Endothelial cell of hepatic sinusoid (primary cell): Measurements from ENCODE around the gene NIPAL3.
"Not testable (repeated sequence)": the region's sequence is repeated elsewhere in the genome, so short reads cannot be mapped to it uniquely, and the experiment has no call there.

Experiments used
- in situ Hi-C: cut with HindIII; loops from 2 replicates; pipeline ENCODE4 v1.10.0; 2017; ENCODE audit warnings: low sequenced_read_pairs

Gene NIPAL3

GRCh38 chr1:24454673-24455072 lies 39.1 kb downstream of the NIPAL3 start:
- in situ Hi-C loops: no loop called here

DNA sequence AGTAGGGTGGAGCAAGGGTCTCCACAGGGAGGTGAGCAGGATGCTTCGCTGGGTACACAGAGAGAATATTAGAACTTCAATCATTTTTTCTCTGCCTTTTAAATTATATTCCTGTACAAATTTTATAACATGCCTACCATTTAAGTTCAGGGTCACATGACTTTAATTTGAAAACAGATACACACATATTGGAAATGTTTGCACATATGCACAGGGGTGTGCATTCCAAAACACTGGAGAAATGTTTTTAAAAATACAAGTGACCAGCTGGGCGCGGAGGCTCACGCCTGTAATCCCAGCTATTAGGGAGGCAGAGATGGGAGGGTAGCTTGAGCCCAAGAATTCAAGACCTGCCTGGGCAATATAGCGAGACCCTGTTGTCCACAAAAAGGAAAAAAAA lies 39.7 kb downstream of the NIPAL3 start:
- in situ Hi-C loops: no loop called here

DNA sequence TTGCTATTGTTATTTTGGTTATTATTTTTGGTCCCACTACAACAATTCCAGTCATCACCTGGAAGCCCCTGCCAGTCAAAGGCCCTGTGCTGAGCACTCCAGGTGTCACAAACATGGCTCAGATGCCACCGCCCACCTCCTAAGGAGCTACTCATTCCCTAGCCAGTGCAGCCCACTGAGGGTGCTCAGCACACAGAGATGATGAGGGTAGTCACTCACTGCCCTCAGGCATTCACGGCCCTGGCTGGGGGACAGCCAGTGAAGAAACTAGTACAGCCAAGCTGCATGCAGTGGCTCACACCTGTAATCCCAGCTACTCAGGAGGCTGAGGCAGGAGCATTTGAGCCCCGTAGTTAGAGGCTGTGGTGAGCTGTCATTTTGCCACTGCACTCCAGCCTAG lies 42.3 kb downstream of the NIPAL3 start:
- in situ Hi-C loops: no loop called here

GRCh38 chr1:24459551-24460266 lies 44.1 kb downstream of the NIPAL3 start:
- in situ Hi-C loops: no loop called here

- in situ Hi-C loops: not testable (repeated sequence)
Observed at GRCh38 chr1:24462128-24462527, 46.5 kb downstream of the NIPAL3 start.

DNA sequence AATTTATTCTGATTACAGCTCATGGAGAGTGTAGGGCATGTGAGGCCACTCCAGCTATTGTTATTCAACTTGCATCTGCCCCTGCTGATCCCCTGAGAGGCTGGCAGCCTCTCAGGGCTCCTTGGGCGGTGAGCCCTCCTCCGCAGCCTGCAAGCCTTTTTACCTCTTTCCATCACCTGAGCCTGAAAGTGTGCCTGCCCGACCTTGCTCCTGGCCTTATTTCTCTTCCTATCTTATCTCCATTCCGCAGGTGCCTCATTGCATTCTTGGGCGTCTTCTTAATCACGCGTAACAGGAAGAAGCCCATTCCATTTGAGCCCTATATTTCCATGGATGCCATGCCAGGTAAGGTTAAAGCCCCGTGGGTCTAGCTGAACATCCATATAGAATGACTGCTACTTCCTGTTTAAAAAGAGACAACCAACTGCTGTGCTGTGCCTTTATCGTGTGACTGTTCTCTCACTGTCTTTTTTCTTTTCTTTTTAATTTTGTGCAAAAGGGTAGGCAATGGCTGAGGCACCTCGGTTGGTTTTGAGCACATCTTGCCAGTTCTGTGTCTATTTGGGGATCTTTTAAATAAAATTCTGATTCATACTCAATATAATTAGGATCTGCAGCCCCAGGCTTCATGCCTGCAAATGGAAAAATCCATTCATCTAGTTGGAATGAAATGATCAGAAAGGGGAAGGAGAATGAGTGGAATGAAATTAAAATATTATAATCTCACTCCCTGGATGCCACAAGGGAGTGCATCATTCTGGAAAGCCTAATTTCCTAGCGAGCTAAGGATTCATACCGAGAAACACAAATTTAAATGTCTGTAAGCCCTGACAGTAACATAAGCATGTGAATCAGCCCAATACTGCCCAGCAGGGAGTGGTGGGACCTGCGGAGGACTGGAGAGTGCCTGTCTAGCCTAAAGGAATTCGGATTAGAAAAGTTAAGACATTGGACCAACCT lies 48.5 kb downstream of the NIPAL3 start:
- in situ Hi-C loops: no loop called here

- in situ Hi-C loops: no loop called here
Observed at GRCh38 chr1:24465099-24465498, 49.5 kb downstream of the NIPAL3 start.

DNA sequence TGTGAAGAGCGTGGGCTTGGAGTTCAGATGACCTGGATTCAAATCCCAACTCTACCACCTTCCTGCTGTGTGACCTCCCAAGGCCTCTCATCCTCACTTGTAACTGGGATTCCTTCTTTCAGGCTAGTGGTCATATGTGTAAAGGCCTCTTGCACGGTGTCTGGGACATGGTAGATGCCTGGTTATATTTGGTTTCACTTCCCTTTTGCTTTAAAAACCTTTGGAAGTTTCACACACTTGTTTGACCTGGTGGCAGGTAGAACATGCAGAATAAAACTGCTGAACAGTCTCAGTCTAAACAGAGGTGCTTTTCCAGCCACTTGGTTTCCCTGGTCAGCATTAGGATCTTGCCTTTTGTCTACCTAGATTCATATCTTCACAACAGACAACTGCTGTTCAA lies 50.0 kb downstream of the NIPAL3 start:
- in situ Hi-C loops: no loop called here

DNA sequence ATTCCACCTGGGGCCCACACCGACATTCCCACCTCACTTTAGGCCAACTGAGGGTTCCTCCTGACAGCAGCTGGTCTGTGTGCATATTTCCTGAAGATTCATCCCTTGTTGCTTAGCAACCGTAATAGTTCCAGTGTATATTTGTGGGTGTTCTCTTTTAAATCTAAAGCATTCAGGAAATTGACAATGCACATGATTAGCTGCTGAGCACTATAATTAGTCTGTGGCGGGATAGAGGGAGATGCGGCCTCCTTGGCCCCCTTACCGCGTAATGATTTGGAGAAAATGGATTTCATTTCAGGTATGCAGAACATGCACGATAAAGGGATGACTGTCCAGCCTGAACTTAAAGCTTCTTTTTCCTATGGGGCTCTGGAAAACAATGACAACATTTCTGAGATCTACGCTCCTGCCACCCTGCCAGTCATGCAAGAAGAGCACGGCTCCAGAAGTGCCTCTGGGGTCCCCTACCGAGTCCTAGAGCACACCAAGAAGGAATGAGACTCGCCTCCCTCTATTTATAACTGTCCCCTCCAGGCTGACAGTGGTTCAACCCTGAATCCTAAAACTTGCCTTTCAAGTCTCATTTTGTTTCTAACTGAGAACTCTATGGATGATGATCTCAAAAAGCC lies 53.2 kb downstream of the NIPAL3 start:
- in situ Hi-C loops: no loop called here

DNA sequence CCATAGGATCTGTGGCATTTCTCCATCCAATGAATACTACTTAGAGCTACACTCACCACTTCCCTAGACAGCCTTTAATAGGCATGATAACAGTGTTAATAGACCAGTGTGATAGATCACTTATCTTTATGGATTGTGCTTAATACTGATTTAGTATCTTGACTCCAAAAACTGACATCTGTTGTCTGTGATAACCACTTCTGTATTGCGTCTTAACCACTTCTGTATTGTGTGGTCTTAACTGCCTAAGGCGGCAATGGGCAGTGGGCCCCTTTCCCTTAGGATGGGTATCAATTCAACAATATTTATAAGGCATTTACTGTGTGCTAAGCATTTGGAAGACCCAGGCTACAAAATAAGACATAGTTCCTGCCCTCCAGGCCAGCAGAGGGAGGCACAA lies 55.0 kb downstream of the NIPAL3 start:
- in situ Hi-C loops: no loop called here

DNA sequence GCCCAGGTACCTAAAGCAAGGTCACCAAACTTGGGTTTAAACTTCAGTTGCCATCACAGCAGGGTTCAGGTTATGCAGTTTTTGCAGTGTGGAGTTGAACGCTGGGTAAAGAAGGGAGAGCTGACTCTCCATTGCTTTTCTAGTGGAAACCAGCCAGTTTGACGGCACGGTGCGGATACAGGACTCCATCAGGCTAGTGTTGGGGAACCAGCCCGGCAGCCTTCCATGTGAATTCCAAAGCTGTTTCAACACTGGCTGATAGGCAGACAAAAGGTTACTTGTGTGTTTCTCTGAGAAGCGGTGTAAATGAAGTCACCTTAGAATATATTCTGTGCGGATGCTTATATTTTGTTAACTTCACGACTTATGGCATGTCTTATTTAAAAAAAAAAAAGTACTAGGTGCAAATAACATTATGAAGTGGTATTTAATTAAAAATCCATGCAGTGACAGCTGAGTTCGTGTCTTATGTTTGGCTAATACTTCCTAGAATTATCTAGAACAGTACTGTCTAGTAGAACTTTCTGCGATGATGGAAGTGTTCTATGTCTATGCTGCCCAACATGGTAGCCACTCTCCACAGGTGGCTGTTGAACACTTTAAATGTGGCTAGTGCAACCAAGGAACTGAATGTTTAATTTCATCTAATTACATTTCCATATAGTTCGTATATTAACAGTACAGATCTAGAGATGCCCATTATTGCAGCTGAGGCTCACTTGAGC lies 57.1 kb downstream of the NIPAL3 start:
- in situ Hi-C loops: no loop called here

GRCh38 chr1:24474193-24474592 lies 58.6 kb downstream of the NIPAL3 start:
- in situ Hi-C loops: no loop called here

GRCh38 chr1:24475700-24476099 lies 60.1 kb downstream of the NIPAL3 start:
- in situ Hi-C loops: no loop called here

DNA sequence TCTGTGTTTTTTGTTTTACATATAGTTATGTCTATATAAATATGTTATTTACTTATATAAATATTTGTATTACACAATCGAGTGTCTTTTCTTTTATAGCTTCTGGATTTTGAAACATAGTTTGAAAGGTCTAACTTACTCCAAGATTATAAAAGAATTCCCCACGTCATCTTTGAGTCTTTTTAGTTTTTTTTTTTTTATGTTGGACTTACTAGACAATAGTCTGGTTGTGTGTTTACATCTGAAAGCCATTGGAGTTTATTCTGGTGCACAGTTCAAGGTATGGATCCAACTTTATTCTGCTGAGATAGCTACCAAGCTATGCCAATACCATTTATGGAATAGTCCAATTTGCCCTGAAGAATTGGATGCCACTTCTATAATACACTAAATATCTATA lies 61.0 kb downstream of the NIPAL3 start:
- in situ Hi-C loops: no loop called here

- in situ Hi-C loops: no loop called here
Observed at GRCh38 chr1:24477309-24477708, 61.7 kb downstream of the NIPAL3 start.

GRCh38 chr1:24481101-24481500 lies 65.5 kb downstream of the NIPAL3 start:
- in situ Hi-C loops: no loop called here

DNA sequence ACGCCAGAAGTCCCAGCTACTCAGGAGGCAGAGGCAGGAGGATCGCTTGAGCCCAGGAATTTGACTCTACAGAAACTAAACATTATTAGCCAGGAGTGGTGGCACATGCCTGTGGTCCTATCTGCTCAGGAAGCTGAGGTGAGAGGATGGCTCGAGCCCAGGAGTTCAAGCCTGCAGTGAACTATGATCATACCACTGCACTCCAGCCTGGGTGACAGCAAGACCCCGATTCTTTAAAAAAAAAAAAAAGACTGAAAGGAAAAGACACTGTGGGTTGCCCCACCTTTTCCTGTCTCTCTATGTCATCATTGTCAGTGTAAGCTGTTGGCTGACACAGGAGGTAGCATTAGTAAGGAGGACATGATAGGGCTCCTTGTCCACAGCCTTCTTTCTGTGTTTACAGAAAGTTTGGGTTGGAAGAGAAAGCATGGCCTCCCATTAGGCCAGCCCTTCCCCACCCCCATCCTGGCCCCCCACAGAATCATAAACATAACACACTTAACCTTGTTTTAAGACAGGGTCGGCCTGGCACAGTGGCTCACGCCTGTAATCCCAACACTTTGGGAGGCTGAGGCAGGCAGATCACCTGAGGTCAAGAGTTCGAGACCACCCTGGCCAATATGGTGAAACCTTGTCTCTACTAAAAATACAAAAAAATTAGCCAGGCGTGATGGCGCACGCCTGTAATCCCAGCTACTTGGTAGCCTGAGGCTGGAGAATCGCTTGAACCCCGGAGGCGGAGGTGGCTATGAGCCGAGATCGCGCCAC lies 66.4 kb downstream of the NIPAL3 start:
- in situ Hi-C loops: no loop called here

DNA sequence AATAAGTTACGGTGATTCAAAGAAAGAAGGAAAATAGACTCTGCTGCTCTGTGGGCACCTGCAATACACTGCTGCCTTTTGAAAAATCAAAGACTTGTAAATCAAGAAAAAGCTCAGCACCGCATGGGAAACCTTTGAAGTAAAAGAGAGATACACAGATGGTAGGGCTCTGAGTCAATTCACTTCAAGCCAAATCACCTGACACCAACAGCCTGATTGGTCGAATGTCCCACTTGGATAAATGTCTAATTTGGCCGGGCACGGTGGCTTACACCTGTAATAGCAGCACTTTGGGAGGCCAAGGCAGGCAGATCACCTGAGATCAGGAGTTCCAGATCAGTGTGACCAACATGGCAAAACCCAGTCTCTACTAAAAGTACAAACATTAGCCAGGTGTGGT lies 67.8 kb downstream of the NIPAL3 start:
- in situ Hi-C loops: no loop called here

GRCh38 chr1:24484199-24484598 lies 68.6 kb downstream of the NIPAL3 start:
- in situ Hi-C loops: no loop called here

DNA sequence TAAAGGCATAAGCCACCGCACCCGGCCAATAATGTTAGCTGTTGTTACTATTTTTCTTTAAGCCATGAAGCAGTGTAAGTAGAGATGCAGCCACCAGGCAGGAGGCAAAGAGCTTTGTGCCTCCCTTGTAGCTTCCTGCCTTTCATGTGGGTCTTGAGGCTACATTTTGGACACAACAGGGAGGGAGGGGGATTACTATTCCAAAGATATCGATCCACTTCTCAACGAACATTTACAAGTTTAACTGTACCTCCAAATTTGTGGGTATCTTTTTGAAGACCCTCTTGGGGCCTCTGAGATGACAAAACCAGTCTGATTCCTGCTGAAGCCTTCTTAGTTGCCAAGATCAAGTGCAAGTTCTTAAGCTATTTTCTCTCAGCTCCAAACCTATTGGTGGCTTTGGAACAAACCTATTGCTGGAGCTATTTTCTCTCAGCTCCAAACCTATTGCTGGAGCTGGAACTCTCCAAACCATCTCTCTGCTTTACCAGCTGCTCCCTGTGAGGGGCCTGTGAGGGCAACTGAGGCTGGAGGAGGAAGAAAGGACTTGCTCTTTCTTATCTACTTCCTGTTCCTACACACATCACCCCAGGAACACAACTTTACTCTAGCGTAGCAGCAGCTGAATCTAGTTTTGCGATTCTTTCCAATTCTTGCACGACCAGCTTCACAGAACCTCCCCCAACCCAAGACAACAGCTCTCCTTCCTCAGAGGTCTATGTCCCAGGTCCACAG lies 70.9 kb downstream of the NIPAL3 start:
- in situ Hi-C loops: no loop called here
